ENCODE data around the gene LEF1. TPM values are rescaled to one million over a fixed set of nuclear protein-coding genes. Genes with fewer than 3 reads are reported as not detected.

LEF1 gene
- total RNA-seq, 1 experiment from 2014 or later = 22.3 TPM

- no peaks in the 10 kb centered on the region for H3K36me3 Mint-ChIP-seq (ENCODE audit: insufficient read depth, unreplicated experiment)
- no peaks in the 10 kb centered on the region for H3K4me1 Mint-ChIP-seq (ENCODE audit: low read depth, unreplicated experiment)
- intact Hi-C loops (cut with micrococcal nuclease; ENCODE audit: unreplicated experiment) = no loop called here
- no peak overlapping the region for H3K4me3 Mint-ChIP-seq (ENCODE audit: unreplicated experiment)
- ChIA-PET POLR2A (no interaction called here), CTCF (no interaction called here)
- no peaks in the 10 kb centered on the region for H3K9me3 Mint-ChIP-seq (ENCODE audit: unreplicated experiment)
- no peaks in the 10 kb centered on the region for H3K36me3 ChIP-seq (ENCODE audit: control insufficient read depth, insufficient read depth, low read length)
- H3K4me1 ChIP-seq = no peaks in the 10 kb centered on the region
- TF ChIP-seq CTCF (IDR thresholded peaks at IDR 0.05; ENCODE audit: insufficient read depth in 1 of 2, low read depth in 1 of 2, low read length in 1 of 2, severe bottlenecking in 1 of 2, unreplicated experiment in 1 of 2) = no peak
- no peak for DNase-seq
- no peaks in the 10 kb centered on the region for H3K27me3 ChIP-seq (replicated peaks; ENCODE audit: control insufficient read depth, insufficient read depth, low read length)
- no peaks in the 10 kb centered on the region for H3K27me3 Mint-ChIP-seq (ENCODE audit: insufficient read depth, unreplicated experiment)
- no peak overlapping the region for H3K4me3 ChIP-seq (ENCODE audit: low read depth, low read length)
- BruUV-seq (replicated peaks) = no TSS peak
- no peaks in the 10 kb centered on the region for H3K9me3 ChIP-seq
- H3K27ac Mint-ChIP-seq (ENCODE audit: unreplicated experiment) = no peak overlapping the region
Measured at GRCh38 chr4:108209489-108209888, 40.8 kb upstream of the LEF1 start.

GRCh38 chr4:108205859-108206258, 37.1 kb upstream of the LEF1 start:
- TF ChIP-seq CTCF (IDR thresholded peaks at IDR 0.05; ENCODE audit: insufficient read depth in 1 of 2, low read depth in 1 of 2, low read length in 1 of 2, severe bottlenecking in 1 of 2, unreplicated experiment in 1 of 2) = no peak
- DNase-seq = no peak
- ChIA-PET CTCF (no interaction called here), POLR2A (no interaction called here)
- Histone ChIP-seq H3K27me3 (replicated peaks; ENCODE audit: control insufficient read depth, insufficient read depth, low read length) (no peaks in the 10 kb centered on the region), H3K4me1 (no peaks in the 10 kb centered on the region), H3K36me3 (ENCODE audit: control insufficient read depth, insufficient read depth, low read length) (no peaks in the 10 kb centered on the region), H3K9me3 (no peaks in the 10 kb centered on the region), H3K4me3 (ENCODE audit: low read depth, low read length) (no peak overlapping the region)
- H3K9me3 Mint-ChIP-seq (ENCODE audit: unreplicated experiment) = no peaks in the 10 kb centered on the region
- H3K27ac Mint-ChIP-seq (ENCODE audit: unreplicated experiment) = no peak overlapping the region
- H3K4me1 Mint-ChIP-seq (ENCODE audit: low read depth, unreplicated experiment) = no peaks in the 10 kb centered on the region
- no TSS peak for BruUV-seq (replicated peaks)
- H3K27me3 Mint-ChIP-seq (ENCODE audit: insufficient read depth, unreplicated experiment) = no peaks in the 10 kb centered on the region
- no peaks in the 10 kb centered on the region for H3K36me3 Mint-ChIP-seq (ENCODE audit: insufficient read depth, unreplicated experiment)
- intact Hi-C loops (cut with micrococcal nuclease; ENCODE audit: unreplicated experiment) = no loop called here
- H3K4me3 Mint-ChIP-seq (ENCODE audit: unreplicated experiment) = no peak overlapping the region

- H3K4me1 Mint-ChIP-seq (ENCODE audit: low read depth, unreplicated experiment) = no peaks in the 10 kb centered on the region
- intact Hi-C loops (cut with micrococcal nuclease; ENCODE audit: unreplicated experiment) = no loop called here
- H3K36me3 Mint-ChIP-seq (ENCODE audit: insufficient read depth, unreplicated experiment) = no peaks in the 10 kb centered on the region
- no peak overlapping the region for H3K4me3 ChIP-seq (ENCODE audit: low read depth, low read length)
- H3K27me3 ChIP-seq (replicated peaks; ENCODE audit: control insufficient read depth, insufficient read depth, low read length) = no peaks in the 10 kb centered on the region
- TF ChIP-seq CTCF (IDR thresholded peaks at IDR 0.05; ENCODE audit: insufficient read depth in 1 of 2, low read depth in 1 of 2, low read length in 1 of 2, severe bottlenecking in 1 of 2, unreplicated experiment in 1 of 2) = no peak
- H3K9me3 ChIP-seq = no peaks in the 10 kb centered on the region
- H3K36me3 ChIP-seq (ENCODE audit: control insufficient read depth, insufficient read depth, low read length) = no peaks in the 10 kb centered on the region
- no peak for DNase-seq
- no peak overlapping the region for H3K27ac Mint-ChIP-seq (ENCODE audit: unreplicated experiment)
- no peak overlapping the region for H3K4me3 Mint-ChIP-seq (ENCODE audit: unreplicated experiment)
- H3K4me1 ChIP-seq = no peaks in the 10 kb centered on the region
- H3K27me3 Mint-ChIP-seq (ENCODE audit: insufficient read depth, unreplicated experiment) = no peaks in the 10 kb centered on the region
- ChIA-PET POLR2A (no interaction called here), CTCF (no interaction called here)
- no TSS peak for BruUV-seq (replicated peaks)
- no peaks in the 10 kb centered on the region for H3K9me3 Mint-ChIP-seq (ENCODE audit: unreplicated experiment)
Measured at GRCh38 chr4:108204518-108204917, 35.8 kb upstream of the LEF1 start.
